HG03457 (cell line): ENCODE measurements around the gene LIPJ.

Source experiments
- ATAC-seq: cut with Tn5 transposase; IDR thresholded peaks from one replicate; pipeline ENCODE4 v1.9.1; 2021; ENCODE audit warnings: moderate number of reproducible peaks; ENCODE audit not compliant: unreplicated experiment

The LIPJ gene

GRCh38 chr10:88586462-88586861 lies at the start of gene LIPJ:
TSS of gene LIPJ (plus strand) at chr10:88586762. CDS start at chr10:88590688, 3,926 bp downstream.
- no peak for ATAC-seq

- no peak for ATAC-seq
Observed at GRCh38 chr10:88537322-88537721, 49.2 kb upstream of the LIPJ start.

GRCh38 chr10:88538048-88538447 lies 48.5 kb upstream of the LIPJ start:
- no peak for ATAC-seq

GRCh38 chr10:88540351-88540750 lies 46.2 kb upstream of the LIPJ start:
- ATAC-seq, result no peak

DNA sequence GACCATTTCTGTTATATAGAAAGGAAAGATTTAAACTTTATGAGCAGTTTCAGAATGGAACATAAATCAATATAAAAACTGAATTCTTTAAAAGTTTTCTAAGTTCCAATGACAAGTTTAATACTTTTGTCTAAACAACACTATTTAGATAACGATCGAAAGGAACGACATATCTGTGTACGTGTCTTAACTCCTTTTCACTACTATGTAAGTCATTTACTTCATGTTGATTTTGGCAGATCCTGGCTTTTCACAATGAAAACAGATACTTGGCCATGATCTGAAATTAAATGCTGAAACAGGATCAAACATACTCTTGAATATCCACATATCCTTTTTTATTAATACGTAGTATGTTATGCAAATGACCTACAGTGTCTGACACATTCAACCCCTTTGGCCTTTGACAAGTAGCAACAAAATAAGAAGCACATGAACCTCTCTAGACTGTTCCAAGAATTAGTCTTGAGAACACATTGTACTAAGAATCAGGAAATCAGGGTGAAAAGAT lies 45.4 kb upstream of the LIPJ start:
- ATAC-seq, result no peak

DNA sequence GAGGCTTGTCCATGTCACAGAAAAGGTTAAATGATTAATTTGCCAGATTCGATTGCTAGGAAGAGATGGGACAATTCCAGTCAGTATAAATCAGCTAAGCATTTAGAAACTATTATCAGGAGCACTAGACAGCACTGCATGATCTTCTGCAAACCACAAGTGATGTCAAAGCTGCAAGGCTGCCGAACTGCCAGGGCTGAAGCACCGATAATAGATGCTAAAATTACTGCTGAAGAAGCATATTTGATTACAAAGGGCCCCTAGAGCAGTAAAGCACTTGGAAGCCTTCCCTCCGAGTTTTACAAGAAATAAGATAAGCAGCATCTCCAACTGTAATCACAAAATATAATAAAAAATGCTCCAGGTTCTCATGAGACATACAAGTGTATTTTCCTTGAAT lies 44.0 kb upstream of the LIPJ start:
- ATAC-seq, result no peak

- ATAC-seq, result no peak
Observed at GRCh38 chr10:88544140-88544870, 42.3 kb upstream of the LIPJ start.

DNA sequence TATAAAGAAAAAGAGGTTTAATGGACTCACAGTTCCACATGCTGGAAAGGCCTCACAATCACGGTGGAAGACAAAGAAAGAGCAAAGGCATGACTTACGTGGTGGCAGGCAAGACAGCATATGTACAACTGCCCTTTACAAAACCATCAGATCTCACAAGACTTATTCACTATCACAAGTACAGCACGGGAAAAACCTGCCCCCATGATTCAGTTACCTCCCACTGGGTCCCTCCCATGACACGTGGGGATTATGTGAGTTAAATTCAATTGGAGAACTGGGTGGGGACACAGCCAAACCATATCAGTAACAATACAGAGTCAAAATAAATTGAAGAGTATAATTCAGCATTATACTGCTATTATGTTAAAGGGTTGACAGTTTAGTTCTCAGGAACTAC lies 41.2 kb upstream of the LIPJ start:
- no peak for ATAC-seq

DNA sequence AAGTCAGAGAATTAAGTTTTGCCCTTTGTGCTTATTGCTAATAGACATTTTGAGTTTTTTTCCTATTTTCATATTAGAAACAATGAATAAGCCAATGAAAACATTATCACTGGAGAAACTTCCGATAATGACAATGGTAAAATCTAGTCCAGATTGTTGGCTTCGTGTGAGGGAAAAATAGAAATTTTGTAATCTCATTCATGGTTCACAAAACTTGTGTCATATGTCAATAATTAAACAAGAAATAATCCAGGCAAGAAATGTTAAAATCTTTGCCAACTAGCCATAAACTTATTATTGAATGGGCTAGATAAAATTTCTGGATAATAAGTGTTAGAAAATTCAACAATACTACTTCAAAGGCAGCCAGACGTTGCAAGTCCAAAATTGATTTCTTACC lies 40.1 kb upstream of the LIPJ start:
- no peak for ATAC-seq

DNA sequence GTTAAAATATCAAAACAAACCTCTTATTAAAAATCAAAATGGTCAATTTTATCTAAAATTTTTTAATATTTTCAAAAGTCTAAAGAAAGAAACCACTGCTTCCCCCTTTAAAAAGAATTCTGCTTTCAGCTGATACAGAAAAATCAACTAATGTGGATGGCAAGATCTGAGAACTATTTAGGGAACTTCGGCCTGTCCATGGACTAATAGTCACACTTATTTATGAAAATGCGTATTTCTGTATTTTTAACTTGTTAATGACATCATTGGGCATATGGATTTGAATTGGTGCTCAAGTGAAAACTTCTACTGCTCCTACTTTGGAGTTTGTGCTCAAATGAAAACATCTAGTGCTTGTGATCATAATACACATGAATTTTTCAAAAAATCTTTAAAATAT lies 35.3 kb upstream of the LIPJ start:
- ATAC-seq, result no peak

DNA sequence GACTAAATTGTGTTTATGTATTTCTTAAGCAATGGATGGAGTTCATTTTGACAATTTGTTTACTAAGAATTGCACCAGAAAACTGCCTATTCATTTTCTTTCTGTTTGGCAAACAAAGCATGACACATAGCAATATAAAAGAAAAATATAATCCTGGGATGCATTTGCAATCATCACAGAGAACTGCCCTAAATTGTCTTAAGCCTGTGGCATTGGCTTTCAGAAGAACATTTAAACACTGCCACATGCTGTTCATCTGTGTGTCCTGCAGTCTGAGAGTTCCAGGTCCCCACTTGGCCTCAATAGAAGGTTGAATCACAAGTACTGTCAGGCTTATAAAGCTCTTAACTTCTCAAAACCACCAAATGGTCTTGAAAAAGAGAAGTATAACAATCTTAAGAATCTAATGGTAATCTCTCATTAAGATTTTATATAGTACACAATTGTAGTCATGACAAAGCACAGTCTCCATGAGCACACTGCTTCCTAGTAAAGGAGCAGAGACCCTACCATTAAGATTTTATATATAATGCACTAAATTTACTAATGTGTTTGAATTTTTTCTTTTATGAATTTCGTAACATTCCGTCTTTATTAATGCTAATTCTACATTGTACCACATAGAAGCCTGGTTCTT lies 33.3 kb upstream of the LIPJ start:
- no peak for ATAC-seq

- ATAC-seq, result no peak
Observed at GRCh38 chr10:88555190-88555908, 31.2 kb upstream of the LIPJ start.

DNA sequence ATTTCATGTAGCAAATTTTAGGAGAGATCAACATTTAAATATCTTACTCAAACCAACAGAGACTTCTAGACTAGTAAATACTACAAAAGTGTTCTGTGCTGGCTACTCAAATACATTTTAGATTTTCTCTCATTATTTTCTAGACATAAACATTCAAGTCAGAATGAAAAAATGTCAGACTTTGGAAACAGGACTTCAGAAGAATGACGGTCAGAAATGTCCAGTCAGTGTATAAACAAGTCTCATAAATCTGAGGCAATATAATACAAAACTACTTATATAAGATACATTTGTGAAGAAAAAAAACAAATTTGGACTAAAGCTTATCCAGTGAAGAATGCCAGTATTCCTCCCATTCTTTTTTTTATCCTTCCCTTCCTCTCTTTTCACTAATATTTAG lies 29.3 kb upstream of the LIPJ start:
- no peak for ATAC-seq

- ATAC-seq, result no peak
Observed at GRCh38 chr10:88557658-88558057, 28.9 kb upstream of the LIPJ start.

DNA sequence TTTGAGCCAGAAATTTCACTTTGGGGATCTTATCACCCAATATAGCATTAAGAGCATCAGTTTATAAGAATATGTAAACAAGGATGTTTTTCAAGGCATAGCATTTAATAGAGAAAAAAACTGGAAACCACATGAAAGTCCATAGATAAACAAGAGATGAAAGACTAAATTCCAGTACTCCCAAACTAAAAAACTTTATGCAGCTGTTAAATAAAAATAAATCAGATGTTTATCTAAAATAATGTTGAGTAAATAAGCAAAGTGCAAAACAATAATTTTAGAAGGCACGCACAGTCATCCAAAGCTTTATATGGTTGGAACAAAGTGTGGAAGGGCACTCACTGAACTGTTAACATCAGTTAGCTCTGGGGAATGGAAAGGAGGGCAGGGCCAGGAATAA lies 24.4 kb upstream of the LIPJ start:
- no peak for ATAC-seq

- no peak for ATAC-seq
Observed at GRCh38 chr10:88565072-88565471, 21.5 kb upstream of the LIPJ start.

- no peak for ATAC-seq
Observed at GRCh38 chr10:88582411-88582805, 4.2 kb upstream of the LIPJ start.

DNA sequence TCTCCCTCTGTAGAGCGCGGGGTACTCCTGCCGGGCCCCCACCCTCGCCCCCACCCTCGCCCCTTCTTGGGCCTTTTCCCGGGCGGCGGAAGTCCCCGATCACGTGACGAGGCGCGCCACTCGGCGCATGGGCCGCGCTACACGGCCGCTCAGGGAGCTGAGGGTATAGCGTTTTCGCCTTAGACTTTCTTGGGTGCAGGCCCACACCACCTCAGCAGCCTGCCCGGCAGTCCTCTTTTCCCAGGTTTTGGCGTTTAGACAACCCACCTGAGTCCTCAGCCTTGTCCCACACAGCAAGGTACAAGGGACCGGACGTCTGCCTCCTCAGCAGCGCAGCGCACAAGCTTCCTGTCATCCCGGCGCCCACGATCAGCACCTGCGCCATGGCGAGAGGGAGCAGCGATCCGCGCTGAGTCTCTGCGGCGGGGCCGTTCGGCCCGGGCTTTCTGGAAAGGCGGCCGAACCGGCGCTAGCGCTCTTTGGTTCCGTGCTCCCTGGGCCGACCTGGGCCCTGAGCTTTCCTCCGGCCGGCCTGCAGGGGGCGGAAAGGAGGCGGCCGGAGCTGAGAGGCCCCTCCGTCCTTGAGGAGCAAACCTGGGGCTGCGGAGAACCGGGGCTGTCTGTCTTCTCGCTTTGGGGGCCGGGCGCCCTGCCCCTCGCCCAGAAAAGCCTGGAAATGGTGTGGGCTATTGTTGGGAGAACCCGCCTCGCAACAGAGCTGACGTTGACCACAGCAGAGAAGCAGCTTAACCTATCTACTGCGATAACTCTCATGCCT lies 3.6 kb upstream of the LIPJ start, which contains the start of gene RNLS:
RNLS (minus strand) TSS at position 513 of the 778 bp plus-strand sequence.
- ATAC-seq, result peak; percentile 56

- ATAC-seq, result no peak
Observed at GRCh38 chr10:88583584-88583957, 3.0 kb upstream of the LIPJ start.

- no peak for ATAC-seq
Observed at GRCh38 chr10:88592381-88592780, 5.8 kb downstream of the LIPJ start.

DNA sequence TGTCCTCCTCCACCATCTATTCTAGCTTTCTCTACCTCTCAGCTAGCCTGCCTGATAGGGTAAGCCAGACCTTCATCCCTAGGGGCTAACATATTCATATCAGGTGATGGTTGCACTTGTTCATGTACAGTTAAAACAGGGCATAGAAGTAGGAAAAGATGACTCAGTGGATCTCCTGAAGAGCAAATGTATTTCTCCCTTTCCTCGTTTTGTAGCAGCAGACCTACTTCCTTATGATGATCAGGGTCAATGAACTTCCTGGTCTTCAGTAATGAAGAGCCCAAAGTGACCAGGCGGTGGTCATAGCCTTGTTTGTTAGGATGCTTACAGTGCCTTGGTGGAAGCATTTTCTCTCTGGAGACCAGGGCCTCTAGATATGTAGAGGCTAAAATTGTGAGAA lies 6.3 kb downstream of the LIPJ start:
- ATAC-seq, result no peak
